ENCODE results near the gene PCNX2. TPM values are rescaled to one million over a fixed set of nuclear protein-coding genes. Genes with fewer than 3 reads are reported as not detected.

Gene PCNX2
- total and polyA plus RNA-seq, 2 of the 8 experiments (the other 6 are each of a cell fraction or from before 2014, with no cell fraction given) = 46.1 to 57.6 TPM

DNA sequence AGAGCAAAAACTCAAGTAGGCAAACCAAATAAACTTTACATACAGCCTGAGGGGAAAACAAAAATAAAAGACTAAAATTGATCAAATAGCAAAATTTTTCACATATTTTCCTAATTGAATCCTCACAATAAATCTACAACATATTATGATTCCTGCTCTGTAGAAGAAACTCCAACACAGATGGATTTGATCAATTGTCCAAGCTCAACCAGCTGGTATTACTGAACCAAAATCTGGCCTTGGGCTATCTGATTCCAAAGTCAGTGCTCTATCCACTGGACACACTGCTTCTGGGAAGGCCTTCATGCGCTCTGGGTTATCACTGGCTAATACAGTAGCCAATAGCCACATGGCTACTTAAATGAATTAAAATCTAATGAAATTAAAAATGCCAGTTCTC lies 39.3 kb downstream of the PCNX2 start (continued):
- TF ChIP-seq, protein P1, sequence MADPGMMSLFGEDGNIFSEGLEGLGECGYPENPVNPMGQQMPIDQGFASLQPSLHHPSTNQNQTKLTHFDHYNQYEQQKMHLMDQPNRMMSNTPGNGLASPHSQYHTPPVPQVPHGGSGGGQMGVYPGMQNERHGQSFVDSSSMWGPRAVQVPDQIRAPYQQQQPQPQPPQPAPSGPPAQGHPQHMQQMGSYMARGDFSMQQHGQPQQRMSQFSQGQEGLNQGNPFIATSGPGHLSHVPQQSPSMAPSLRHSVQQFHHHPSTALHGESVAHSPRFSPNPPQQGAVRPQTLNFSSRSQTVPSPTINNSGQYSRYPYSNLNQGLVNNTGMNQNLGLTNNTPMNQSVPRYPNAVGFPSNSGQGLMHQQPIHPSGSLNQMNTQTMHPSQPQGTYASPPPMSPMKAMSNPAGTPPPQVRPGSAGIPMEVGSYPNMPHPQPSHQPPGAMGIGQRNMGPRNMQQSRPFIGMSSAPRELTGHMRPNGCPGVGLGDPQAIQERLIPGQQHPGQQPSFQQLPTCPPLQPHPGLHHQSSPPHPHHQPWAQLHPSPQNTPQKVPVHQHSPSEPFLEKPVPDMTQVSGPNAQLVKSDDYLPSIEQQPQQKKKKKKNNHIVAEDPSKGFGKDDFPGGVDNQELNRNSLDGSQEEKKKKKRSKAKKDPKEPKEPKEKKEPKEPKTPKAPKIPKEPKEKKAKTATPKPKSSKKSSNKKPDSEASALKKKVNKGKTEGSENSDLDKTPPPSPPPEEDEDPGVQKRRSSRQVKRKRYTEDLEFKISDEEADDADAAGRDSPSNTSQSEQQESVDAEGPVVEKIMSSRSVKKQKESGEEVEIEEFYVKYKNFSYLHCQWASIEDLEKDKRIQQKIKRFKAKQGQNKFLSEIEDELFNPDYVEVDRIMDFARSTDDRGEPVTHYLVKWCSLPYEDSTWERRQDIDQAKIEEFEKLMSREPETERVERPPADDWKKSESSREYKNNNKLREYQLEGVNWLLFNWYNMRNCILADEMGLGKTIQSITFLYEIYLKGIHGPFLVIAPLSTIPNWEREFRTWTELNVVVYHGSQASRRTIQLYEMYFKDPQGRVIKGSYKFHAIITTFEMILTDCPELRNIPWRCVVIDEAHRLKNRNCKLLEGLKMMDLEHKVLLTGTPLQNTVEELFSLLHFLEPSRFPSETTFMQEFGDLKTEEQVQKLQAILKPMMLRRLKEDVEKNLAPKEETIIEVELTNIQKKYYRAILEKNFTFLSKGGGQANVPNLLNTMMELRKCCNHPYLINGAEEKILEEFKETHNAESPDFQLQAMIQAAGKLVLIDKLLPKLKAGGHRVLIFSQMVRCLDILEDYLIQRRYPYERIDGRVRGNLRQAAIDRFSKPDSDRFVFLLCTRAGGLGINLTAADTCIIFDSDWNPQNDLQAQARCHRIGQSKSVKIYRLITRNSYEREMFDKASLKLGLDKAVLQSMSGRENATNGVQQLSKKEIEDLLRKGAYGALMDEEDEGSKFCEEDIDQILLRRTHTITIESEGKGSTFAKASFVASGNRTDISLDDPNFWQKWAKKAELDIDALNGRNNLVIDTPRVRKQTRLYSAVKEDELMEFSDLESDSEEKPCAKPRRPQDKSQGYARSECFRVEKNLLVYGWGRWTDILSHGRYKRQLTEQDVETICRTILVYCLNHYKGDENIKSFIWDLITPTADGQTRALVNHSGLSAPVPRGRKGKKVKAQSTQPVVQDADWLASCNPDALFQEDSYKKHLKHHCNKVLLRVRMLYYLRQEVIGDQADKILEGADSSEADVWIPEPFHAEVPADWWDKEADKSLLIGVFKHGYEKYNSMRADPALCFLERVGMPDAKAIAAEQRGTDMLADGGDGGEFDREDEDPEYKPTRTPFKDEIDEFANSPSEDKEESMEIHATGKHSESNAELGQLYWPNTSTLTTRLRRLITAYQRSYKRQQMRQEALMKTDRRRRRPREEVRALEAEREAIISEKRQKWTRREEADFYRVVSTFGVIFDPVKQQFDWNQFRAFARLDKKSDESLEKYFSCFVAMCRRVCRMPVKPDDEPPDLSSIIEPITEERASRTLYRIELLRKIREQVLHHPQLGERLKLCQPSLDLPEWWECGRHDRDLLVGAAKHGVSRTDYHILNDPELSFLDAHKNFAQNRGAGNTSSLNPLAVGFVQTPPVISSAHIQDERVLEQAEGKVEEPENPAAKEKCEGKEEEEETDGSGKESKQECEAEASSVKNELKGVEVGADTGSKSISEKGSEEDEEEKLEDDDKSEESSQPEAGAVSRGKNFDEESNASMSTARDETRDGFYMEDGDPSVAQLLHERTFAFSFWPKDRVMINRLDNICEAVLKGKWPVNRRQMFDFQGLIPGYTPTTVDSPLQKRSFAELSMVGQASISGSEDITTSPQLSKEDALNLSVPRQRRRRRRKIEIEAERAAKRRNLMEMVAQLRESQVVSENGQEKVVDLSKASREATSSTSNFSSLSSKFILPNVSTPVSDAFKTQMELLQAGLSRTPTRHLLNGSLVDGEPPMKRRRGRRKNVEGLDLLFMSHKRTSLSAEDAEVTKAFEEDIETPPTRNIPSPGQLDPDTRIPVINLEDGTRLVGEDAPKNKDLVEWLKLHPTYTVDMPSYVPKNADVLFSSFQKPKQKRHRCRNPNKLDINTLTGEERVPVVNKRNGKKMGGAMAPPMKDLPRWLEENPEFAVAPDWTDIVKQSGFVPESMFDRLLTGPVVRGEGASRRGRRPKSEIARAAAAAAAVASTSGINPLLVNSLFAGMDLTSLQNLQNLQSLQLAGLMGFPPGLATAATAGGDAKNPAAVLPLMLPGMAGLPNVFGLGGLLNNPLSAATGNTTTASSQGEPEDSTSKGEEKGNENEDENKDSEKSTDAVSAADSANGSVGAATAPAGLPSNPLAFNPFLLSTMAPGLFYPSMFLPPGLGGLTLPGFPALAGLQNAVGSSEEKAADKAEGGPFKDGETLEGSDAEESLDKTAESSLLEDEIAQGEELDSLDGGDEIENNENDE (IDR thresholded peaks at IDR 0.05; ENCODE audit: insufficient replicate concordance, low read length) = no peak
- TF ChIP-seq SP4 (IDR thresholded peaks at IDR 0.05; ENCODE audit: low read length) (no peak), RXRA (IDR thresholded peaks at IDR 0.05; ENCODE audit: insufficient read depth, low read depth, low read length) (no peak), BRCA1 (IDR thresholded peaks at IDR 0.05; ENCODE audit: low read depth, low read length) (no peak), ASH2L (IDR thresholded peaks at IDR 0.05; ENCODE audit: low read length) (no peak), EGR1 (IDR thresholded peaks at IDR 0.05; ENCODE audit: borderline replicate concordance, low read depth, low read length) (no peak), RNF2 (IDR thresholded peaks at IDR 0.05; ENCODE audit: borderline replicate concordance, low read depth, low read length, missing control alignments, poor library complexity, severe bottlenecking) (no peak), RFX5 (IDR thresholded peaks at IDR 0.05; ENCODE audit: borderline replicate concordance, low read depth, low read length) (no peak)
- TF ChIP-seq, protein P2, sequence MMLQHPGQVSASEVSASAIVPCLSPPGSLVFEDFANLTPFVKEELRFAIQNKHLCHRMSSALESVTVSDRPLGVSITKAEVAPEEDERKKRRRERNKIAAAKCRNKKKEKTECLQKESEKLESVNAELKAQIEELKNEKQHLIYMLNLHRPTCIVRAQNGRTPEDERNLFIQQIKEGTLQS (IDR thresholded peaks at IDR 0.05; ENCODE audit: insufficient read depth, low read depth, low read length) = no peak
- TF ChIP-seq, protein P3, sequence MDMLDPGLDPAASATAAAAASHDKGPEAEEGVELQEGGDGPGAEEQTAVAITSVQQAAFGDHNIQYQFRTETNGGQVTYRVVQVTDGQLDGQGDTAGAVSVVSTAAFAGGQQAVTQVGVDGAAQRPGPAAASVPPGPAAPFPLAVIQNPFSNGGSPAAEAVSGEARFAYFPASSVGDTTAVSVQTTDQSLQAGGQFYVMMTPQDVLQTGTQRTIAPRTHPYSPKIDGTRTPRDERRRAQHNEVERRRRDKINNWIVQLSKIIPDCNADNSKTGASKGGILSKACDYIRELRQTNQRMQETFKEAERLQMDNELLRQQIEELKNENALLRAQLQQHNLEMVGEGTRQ (IDR thresholded peaks at IDR 0.05; ENCODE audit: low read length) = no peak
